GM18511 (cell line): Measurements from ENCODE around the gene DHX16.

ENCODE experiments used
- ATAC-seq: cut with Tn5 transposase; IDR thresholded peaks from one replicate; pipeline ENCODE4 v1.9.1; 2021; ENCODE audit warnings: mild to moderate bottlenecking, moderate library complexity; ENCODE audit not compliant: unreplicated experiment

Gene DHX16

DNA sequence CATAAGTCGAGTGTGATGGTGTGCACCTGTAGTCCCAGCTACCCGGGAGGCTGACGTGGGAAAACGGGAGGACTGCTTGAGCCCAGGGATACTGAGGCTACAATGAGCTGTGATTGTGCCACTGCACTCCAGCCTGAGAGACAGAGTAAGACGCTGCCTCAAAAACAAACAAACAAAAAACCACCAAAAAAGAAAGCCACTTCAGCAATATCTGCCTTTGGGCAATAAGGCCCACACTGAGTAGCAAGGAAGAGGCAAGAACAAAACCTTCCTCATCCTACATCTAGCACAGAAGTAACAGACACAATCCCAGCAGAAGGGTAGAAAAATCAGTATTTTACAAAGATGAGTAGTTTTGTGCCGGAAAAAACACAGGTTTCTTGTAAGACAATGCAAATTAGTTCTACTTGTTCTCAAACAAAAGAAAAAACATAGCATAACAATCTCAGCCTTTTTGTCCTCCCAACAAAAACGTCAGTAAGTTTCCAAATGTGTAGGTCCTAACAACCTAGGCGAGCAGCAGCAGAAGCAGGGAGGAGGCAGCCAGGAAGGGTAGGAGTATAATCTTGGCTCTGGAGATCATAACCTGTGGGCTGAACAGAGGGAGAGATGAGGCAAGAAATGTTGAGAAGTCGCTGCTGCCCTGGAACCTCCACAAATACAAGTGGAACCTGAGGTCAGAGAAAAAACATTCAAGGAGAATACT lies 61.5 kb downstream of the DHX16 start:
- no peak for ATAC-seq

DNA sequence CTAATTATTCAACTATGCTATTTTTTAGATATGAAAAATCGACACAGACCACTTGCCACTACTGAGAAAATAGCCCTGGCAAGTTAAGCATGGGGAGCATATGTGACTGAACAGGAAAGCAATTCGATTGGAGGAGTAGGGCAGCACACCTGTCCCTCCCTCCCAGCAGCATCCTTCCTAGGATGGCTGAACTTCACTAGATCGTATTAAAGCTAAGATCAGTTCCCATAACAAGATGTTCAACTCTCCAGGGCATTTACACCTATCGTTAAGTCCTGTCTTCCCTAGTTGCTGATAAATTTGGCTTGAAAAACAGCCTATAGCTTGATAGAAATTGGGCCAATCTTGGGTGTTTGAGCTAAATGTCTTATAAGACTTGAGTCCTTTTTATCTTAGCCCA lies 62.7 kb downstream of the DHX16 start:
- no peak for ATAC-seq

DNA sequence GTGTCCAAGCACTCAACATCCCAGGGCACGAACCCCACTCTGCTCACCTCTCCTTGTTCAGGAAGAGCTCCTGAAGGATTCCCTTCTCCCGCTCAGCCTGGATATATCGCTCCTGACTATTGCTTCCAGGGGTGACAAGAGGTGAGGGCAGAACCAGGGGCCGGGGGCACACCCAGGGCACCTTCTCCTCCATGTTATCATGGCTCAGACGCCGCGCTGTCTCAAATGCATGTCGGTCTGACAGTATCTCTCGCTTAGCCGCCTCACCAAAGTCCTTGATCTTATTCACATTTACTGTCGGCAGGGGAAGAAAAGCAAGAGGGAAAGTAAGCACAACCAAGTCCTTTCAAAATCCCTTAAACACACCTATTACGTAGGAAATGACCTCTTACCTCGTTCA lies 68.8 kb downstream of the DHX16 start:
- ATAC-seq: no peak
